KOPT-K1 (cell line): Measurements from ENCODE around the gene DNM2.

Experiments used
- H3K27ac ChIP-seq: fragments of 200-600 bp; sonication (generic); 2 replicates; pipeline ENCODE4 v1.5.1; 2016; ENCODE audit warnings: antibody characterized with exemption, mild to moderate bottlenecking, low read depth, low read length; ENCODE audit not compliant: poor library complexity, severe bottlenecking
- H3K36me3 ChIP-seq: fragments of 200-600 bp; sonication (generic); 2 replicates; pipeline ENCODE4 v1.5.1; 2017; ENCODE audit warnings: antibody characterized with exemption, mild to moderate bottlenecking, low read length, moderate library complexity; ENCODE audit not compliant: insufficient read depth
- H3K9me3 ChIP-seq: fragments of 200-600 bp; sonication (generic); 2 replicates; pipeline ENCODE4 v1.5.1; 2017; ENCODE audit warnings: antibody characterized with exemption, low read length, mild to moderate bottlenecking; ENCODE audit not compliant: insufficient read depth, poor library complexity, severe bottlenecking

DNM2 gene

GRCh38 chr19:10706990-10707389, 10.9 kb upstream of the DNM2 start:
- Histone ChIP-seq H3K9me3 (no peaks in the 10 kb centered on the region), H3K27ac (no peak overlapping the region), H3K36me3 (peaks cover 32% of the 10 kb centered on the region)

DNA sequence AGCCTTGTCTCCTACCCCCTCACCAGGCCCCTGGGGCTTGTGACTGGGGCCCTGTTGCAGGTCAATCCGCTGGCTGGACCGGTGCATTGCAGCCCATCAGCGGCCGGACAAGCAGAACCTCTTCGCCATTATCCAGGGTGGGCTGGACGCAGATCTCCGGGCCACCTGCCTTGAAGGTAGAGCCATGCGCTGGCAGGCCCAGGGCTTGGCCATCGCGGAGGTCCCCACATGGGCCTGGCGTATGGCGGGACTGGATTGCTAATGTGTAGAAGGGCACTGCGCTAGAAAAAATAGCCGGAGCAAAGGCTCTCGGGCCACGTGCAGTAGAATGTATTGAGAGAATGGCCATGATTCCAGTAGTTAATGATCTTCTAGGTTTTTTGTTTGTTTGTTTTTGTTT, 10.4 kb upstream of the DNM2 start:
- Histone ChIP-seq H3K27ac (no peak overlapping the region), H3K9me3 (no peaks in the 10 kb centered on the region), H3K36me3 (peaks cover 32% of the 10 kb centered on the region)

- Histone ChIP-seq H3K9me3 (no peaks in the 10 kb centered on the region), H3K36me3 (peaks cover 38% of the 10 kb centered on the region), H3K27ac (no peak overlapping the region)
These were observed 9.6 kb upstream of the DNM2 start for GRCh38 chr19:10708291-10708690.

DNA sequence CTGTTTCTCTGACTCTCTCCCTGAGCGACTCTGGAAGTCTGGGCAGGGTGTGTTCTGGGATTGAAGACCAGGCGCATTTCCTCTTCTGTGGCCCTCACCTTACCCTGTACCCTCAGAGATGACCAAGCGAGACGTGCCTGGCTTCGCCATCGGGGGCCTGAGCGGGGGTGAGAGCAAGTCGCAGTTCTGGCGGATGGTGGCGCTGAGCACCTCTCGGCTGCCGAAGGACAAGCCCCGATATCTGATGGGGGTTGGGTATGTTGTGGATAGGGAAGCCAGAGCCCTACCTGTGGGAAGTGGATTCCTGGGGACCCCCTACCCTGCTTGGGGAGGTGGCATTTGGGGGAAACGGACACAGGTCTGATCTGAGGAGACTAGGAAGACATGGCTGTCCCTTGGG, 5.8 kb upstream of the DNM2 start:
- H3K36me3 ChIP-seq: peaks cover 42% of the 10 kb centered on the region
- H3K27ac ChIP-seq: no peak overlapping the region

DNA sequence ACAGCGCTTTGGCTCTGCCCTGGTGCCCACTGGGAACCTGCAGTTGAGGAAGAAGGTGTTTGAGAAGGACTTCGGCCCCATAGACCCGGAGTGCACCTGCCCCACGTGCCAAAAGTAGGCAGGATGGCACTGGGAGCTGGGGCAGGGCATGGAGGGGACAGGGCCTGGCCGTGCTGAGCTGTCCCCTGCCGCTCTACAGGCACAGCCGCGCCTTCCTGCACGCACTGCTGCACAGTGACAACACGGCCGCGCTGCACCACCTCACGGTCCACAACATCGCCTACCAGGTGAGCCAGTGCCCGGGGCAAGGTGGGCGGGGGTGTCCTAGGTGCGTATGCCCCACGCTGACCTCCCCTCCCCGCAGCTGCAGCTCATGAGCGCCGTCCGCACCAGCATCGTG, 5.1 kb upstream of the DNM2 start:
- peak overlapping the region; percentile 41 for H3K27ac ChIP-seq
- no peaks in the 10 kb centered on the region for H3K9me3 ChIP-seq
- peaks cover 36% of the 10 kb centered on the region; the same call in 1 of the 2 replicates for H3K36me3 ChIP-seq

More for the DNA sequence above, 5.8 kb upstream of the DNM2 start:
- H3K9me3 ChIP-seq: no peaks in the 10 kb centered on the region

- Histone ChIP-seq H3K27ac (peak overlapping the region; percentile 41), H3K36me3 (peaks cover 32% of the 10 kb centered on the region; the same call in 1 of the 2 replicates), H3K9me3 (no peaks in the 10 kb centered on the region)
These were observed 4.6 kb upstream of the DNM2 start for GRCh38 chr19:10713317-10713716.

DNA sequence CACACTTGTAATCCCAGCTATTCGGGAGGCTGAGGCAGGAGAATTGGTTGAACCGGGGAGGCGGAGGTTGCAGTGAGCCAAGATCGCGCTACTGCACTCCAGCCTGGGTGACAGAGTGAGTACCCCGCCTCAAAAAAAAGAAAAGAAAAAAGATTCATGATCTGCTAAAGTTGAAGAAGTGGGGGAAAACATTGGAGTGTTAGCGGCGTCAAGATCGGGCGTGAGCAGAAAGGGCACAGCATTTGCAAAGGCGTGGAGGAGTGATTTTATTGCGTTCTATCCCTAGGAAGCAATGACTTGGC, 874 bp upstream of the DNM2 start:
- H3K9me3 ChIP-seq: no peaks in the 10 kb centered on the region
- peaks cover 33% of the 10 kb centered on the region for H3K36me3 ChIP-seq
- peak overlapping the region; percentile 31 for H3K27ac ChIP-seq

DNA sequence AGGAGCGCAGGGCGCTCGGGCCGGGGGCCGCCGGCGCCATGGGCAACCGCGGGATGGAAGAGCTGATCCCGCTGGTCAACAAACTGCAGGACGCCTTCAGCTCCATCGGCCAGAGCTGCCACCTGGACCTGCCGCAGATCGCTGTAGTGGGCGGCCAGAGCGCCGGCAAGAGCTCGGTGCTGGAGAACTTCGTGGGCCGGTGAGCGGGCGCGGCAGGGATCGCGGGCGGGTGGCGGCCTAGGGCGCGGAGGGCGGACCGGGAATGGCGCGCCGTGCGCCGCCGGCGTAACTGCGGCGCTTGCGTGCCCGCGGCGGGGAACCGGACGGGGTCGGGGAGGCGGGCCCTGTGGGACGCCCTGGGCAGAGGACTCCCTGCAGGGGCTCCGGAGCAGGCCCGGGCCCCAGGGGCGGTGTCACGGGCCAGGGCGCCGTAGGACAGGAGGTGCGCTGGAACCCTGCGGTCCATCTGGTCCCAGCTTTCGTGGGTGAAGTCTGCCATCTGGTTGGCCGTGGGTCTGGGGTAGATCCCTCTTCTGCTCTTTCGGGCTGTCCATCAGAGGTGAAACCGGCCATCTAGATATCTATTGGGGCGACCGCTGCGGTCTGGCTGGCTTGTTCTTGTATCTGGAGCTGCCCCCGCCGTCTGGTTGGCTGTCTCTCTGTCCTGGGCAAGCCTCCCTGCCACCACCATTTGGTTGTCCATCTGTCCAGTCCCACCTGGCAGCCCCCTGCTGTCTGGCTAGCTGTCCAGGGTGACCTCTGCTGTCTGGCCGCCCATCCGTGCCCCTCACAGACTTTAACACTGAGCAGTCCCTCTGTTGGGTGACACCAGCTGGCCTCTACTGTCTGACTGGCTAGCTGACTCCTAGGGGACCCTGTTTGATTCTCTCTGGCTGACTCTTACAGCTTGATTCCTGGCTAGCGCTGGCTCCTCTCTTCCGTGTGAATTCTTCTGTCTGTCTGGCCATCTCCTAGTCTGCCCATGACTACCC, 622 bp downstream of the DNM2 start:
- peaks cover 40% of the 10 kb centered on the region for H3K36me3 ChIP-seq
- peak overlapping the region; percentile 90 for H3K27ac ChIP-seq
- no peaks in the 10 kb centered on the region for H3K9me3 ChIP-seq

DNA sequence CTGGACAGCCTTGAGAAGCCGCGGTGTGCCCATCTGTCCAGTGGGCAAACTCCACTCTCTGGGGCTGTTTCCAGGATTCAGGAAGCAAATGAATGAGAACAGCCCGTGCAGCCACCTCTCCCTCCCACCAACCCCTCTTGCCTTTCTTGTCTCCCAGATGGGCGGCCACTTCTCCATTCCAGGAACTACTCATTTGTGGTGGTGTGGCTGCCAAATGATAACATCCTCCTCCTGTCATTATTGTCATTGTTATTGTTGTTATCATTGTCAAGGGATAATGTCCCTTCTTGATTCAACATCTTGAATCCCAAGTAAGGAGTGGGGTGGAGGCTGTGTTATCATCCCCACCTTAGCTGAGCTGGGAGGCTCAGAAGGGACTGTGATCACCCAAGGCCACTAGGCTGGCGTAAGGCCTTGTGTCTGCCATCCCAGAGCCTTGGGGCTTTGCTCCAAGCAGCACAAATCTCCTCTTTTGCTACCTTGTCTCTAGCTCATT, 1.6 kb downstream of the DNM2 start:
- Histone ChIP-seq H3K9me3 (no peaks in the 10 kb centered on the region), H3K27ac (peak overlapping the region; percentile 90), H3K36me3 (peaks cover 42% of the 10 kb centered on the region)

- Histone ChIP-seq H3K27ac (no peak overlapping the region), H3K36me3 (peaks cover 49% of the 10 kb centered on the region), H3K9me3 (no peaks in the 10 kb centered on the region)
These were observed 2.8 kb downstream of the DNM2 start for GRCh38 chr19:10720607-10721125.

DNA sequence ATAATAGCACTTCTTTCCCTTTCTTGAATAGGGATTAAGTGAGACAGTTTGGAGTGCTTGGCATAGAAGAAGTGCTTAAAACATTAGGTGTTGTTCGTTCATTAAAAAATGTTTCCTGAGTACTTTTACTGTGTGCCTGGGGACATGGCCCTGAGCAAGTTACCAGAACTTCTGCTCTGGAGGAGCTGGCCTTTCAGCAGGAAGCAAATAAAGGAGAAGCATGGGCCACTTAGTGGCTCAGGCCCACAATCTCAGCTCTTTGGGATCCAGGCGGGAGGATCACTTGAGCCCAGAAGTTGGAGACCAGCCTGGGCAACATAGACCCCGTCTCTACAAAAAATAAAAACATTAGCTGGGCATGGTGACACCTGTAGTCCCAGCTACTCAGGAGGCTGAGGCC, 5.7 kb downstream of the DNM2 start:
- Histone ChIP-seq H3K27ac (no peak overlapping the region), H3K36me3 (peaks cover 74% of the 10 kb centered on the region), H3K9me3 (no peaks in the 10 kb centered on the region)

DNA sequence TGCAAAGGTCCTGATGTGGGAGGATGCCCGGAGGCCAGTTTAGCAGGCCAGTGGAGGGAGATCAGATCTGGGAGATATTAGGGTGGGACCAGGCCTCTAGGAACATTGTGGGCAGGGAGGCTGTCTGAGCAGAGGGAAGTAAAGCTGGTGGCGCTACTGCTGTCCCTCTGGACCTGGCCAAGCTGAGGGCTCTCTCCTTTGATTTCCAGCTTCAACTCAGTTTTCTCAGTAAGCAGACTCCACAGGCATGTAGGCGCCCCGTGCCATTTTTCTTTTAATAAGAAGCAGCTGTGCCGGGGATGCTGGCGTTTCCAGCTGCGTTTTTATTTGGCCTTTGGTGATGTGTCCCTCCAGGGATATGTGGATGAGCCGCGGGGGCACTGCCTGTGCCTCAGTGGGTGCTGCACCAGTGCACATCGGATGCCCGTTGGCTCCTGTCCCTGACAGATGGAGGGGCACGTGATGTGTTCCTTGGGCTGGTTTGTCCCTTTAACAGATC, 6.7 kb downstream of the DNM2 start:
- Histone ChIP-seq H3K36me3 (peaks cover 78% of the 10 kb centered on the region), H3K27ac (no peak overlapping the region), H3K9me3 (no peaks in the 10 kb centered on the region)

GRCh38 chr19:10725415-10725814, 7.5 kb downstream of the DNM2 start:
- no peak overlapping the region for H3K27ac ChIP-seq

DNA sequence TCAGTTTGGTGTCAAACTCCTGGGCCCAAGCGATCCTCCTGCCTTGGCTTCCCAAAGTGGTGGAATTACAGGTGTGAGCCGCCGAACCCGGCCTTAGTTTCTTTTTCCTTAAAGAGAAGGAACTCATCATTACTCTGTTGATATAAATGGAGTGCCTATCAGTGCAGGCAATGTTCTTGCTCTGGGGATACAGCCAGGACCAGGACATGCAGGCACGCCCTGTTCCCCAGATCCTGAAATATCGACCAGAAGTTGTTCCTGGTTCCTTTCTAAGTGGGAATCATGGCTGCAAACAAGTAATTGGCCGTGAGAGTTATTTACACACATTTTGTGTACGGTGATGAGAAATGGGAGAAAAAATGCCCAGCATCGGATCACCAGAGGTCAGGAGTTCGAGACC, 8.4 kb downstream of the DNM2 start:
- H3K36me3 ChIP-seq: peaks cover 82% of the 10 kb centered on the region
- H3K9me3 ChIP-seq: no peaks in the 10 kb centered on the region
- no peak overlapping the region for H3K27ac ChIP-seq

More at GRCh38 chr19:10725415-10725814, 7.5 kb downstream of the DNM2 start:
- H3K36me3 ChIP-seq: peaks cover 83% of the 10 kb centered on the region
- H3K9me3 ChIP-seq: no peaks in the 10 kb centered on the region

DNA sequence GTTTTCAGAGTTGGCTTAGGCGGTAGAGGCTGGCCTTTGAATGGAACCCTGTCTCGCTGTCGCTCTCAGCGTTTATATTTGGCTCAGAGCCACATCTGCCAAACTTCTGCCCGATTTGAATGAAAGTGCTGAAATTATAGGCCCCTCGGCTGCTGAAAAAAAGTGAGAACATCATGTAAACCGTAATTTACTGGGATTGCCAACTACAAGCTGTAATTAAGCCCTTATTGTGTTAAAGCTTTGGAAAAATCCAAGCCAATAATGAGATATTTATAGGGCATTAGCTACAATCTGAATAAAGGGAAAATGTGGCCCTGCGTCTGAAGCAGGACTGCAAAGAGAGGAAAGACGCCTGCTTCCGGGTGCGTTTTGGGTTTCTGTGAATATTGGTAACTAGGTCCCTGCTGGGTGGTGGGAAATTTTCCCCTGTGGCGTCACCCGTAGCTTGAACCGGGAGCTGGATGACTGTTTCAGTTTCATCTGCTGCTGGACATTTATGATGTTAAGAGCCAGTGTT, 9.9 kb downstream of the DNM2 start:
- H3K9me3 ChIP-seq: no peaks in the 10 kb centered on the region
- peaks cover 68% of the 10 kb centered on the region for H3K36me3 ChIP-seq
- no peak overlapping the region for H3K27ac ChIP-seq
